Hepatocyte (in vitro differentiated cells): ENCODE results near the gene HEXIM2. TPM values are rescaled to one million over a fixed set of nuclear protein-coding genes. Genes with fewer than 3 reads are reported as not detected.
A peak's percentile ranks its signal among the peaks of the same experiment; 100 is the strongest.

ENCODE experiments used
- DNase-seq: peaks from one replicate; pipeline ENCODE4 v3.0.0-alpha.2; 2016; ENCODE audit warnings: low spot score
- H2AFZ ChIP-seq: fragments of 200-600 bp; sonication (generic); 2 replicates; pipeline ENCODE4 v1.6.0; 2016; ENCODE audit warnings: antibody characterized with exemption, mild to moderate bottlenecking
- H3K27ac ChIP-seq: fragments of 200-600 bp; sonication (generic); 2 replicates; pipeline ENCODE4 v1.5.1; 2016; ENCODE audit warnings: mild to moderate bottlenecking
- H3K27me3 ChIP-seq: fragments of 200-600 bp; sonication (generic); 2 replicates; pipeline ENCODE4 v1.6.1; 2016
- H3K36me3 ChIP-seq: fragments of 200-600 bp; sonication (generic); replicated peaks from 2 replicates; pipeline ENCODE4 v1.5.1; 2016; ENCODE audit warnings: low read depth; ENCODE audit not compliant: insufficient read depth
- H3K4me1 ChIP-seq: fragments of 200-600 bp; sonication (generic); 2 replicates; pipeline ENCODE4 v1.5.1; 2016; ENCODE audit warnings: mild to moderate bottlenecking, moderate library complexity; ENCODE audit not compliant: insufficient read depth
- H3K4me2 ChIP-seq: fragments of 200-600 bp; sonication (generic); 2 replicates; pipeline ENCODE4 v1.6.0; 2016
- H3K4me3 ChIP-seq: fragments of 200-600 bp; sonication (generic); 2 replicates; pipeline ENCODE4 v1.5.1; 2016; ENCODE audit warnings: mild to moderate bottlenecking
- H3K79me2 ChIP-seq: fragments of 200-600 bp; sonication (generic); 2 replicates; pipeline ENCODE4 v1.6.0; 2017; ENCODE audit warnings: mild to moderate bottlenecking
- H3K9me2 ChIP-seq: fragments of 200-600 bp; sonication (generic); replicated peaks from 2 replicates; pipeline ENCODE4 v1.6.0; 2017; ENCODE audit warnings: mild to moderate bottlenecking; ENCODE audit not compliant: insufficient read depth
- H3K9me3 ChIP-seq: fragments of 200-600 bp; sonication (generic); 2 replicates; pipeline ENCODE4 v1.5.1; 2016; ENCODE audit warnings: low read depth, mild to moderate bottlenecking
- H4K20me1 ChIP-seq: fragments of 200-600 bp; sonication (generic); 2 replicates; pipeline ENCODE4 v1.6.0; 2016; ENCODE audit warnings: mild to moderate bottlenecking; ENCODE audit not compliant: insufficient read depth, poor library complexity, severe bottlenecking
- CTCF ChIP-seq: fragments of 200-600 bp; sonication (generic); IDR thresholded peaks from 2 replicates; pipeline ENCODE4 v1.5.1; 2016; ENCODE audit warnings: antibody characterized with exemption, mild to moderate bottlenecking; ENCODE audit not compliant: poor library complexity
- EZH2 ChIP-seq: fragments of 200-600 bp; sonication (generic); IDR thresholded peaks from 2 replicates; pipeline ENCODE4 v1.6.1; 2016; ENCODE audit warnings: antibody characterized with exemption, mild to moderate bottlenecking, borderline replicate concordance
- EZH2phosphoT487 ChIP-seq: fragments of 200-600 bp; sonication (generic); IDR thresholded peaks from one replicate; pipeline ENCODE4 v1.6.1; 2018; ENCODE audit warnings: antibody characterized with exemption, mild to moderate bottlenecking, low read depth, moderate library complexity; ENCODE audit not compliant: unreplicated experiment, severe bottlenecking
- WGBS: methylation state at CpG from one replicate; pipeline ENCODE4 v1.1.6; 2016; ENCODE audit warnings: low lambda C conversion rate; ENCODE audit errors: missing lambda C conversion rate; 5-methylcytosine and 5-hydroxymethylcytosine counted together
- polyA plus RNA-seq: library from polyadenylated mRNA; unstranded; fragments of >200 nt; fragmentation: Nextera tagmentation; extraction: Ambion mirVana; gene quantifications from 2 replicates; pipeline ENCODE4 v1.2.1, GENCODE V29; 2016
- total RNA-seq: library from RNA; depleted of rRNA; stranded (reverse); fragments of >200 nt; gene quantifications from 2 replicates; pipeline ENCODE4 v1.2.3, GENCODE V29; 2014

Gene HEXIM2
- total and polyA plus RNA-seq, 2 experiments from 2014 or later, result 7.6 to 12.2 TPM

GRCh38 chr17:45130681-45131615 lies 30.7 kb upstream of the HEXIM2 start:
- 91% methylated on average over 16 of the region's 17 CpGs for WGBS
- no peaks in the 10 kb centered on the region for H3K9me2 ChIP-seq
- peaks cover 53% of the 10 kb centered on the region for H3K4me1 ChIP-seq
- no peaks in the 10 kb centered on the region for H3K27me3 ChIP-seq
- no peaks in the 10 kb centered on the region for H4K20me1 ChIP-seq
- no peak for DNase-seq
- H3K4me3 ChIP-seq, result peak overlapping the region; percentile 96
- peak overlapping the region; percentile 100 for H3K4me2 ChIP-seq
- H2AFZ ChIP-seq, result no peak overlapping the region
- H3K27ac ChIP-seq, result peak overlapping the region; percentile 100
- H3K36me3 ChIP-seq, result no peaks in the 10 kb centered on the region
- no peaks in the 10 kb centered on the region for H3K9me3 ChIP-seq
- TF ChIP-seq CTCF, result no peak
- TF ChIP-seq EZH2phosphoT487, result no peak
- TF ChIP-seq EZH2, result no peak
- peaks cover 47% of the 10 kb centered on the region for H3K79me2 ChIP-seq

GRCh38 chr17:45131616-45132319 lies 29.9 kb upstream of the HEXIM2 start:
- Histone ChIP-seq H3K27ac (peak overlapping the region; percentile 100), H3K36me3 (no peaks in the 10 kb centered on the region), H3K79me2 (peaks cover 43% of the 10 kb centered on the region), H3K4me3 (peak overlapping the region; percentile 96), H4K20me1 (no peaks in the 10 kb centered on the region), H3K9me3 (no peaks in the 10 kb centered on the region), H3K27me3 (no peaks in the 10 kb centered on the region), H3K4me1 (peaks cover 56% of the 10 kb centered on the region), H2AFZ (peak overlapping the region; percentile 48), H3K4me2 (peak overlapping the region; percentile 100), H3K9me2 (no peaks in the 10 kb centered on the region)
- TF ChIP-seq CTCF, result peak; percentile 99
- no peak for TF ChIP-seq EZH2
- WGBS, result 24% methylated on average over 34 of the region's 46 CpGs
- peak; percentile 75 for DNase-seq

- WGBS, result 0% methylated on average over 14 of the region's 36 CpGs
- peaks cover 38% of the 10 kb centered on the region for H3K79me2 ChIP-seq
- peaks cover 51% of the 10 kb centered on the region for H3K4me1 ChIP-seq
- no peaks in the 10 kb centered on the region for H3K9me2 ChIP-seq
- H3K36me3 ChIP-seq, result no peaks in the 10 kb centered on the region
- H3K27me3 ChIP-seq, result no peaks in the 10 kb centered on the region
- H4K20me1 ChIP-seq, result no peaks in the 10 kb centered on the region
- peak within 1 kb of the TSS; percentile 96 for H3K4me3 ChIP-seq
- peak within 1 kb of the TSS; percentile 100 for H3K4me2 ChIP-seq
- peak within 1 kb of the TSS; percentile 100 for H3K27ac ChIP-seq
- DNase-seq, result no peak
- H2AFZ ChIP-seq, result peak within 1 kb of the TSS; percentile 98
- no peaks in the 10 kb centered on the region for H3K9me3 ChIP-seq
- TF ChIP-seq EZH2 (no peak), EZH2phosphoT487 (no peak), CTCF (no peak)
Measured at GRCh38 chr17:45132320-45132571, 29.4 kb upstream of the HEXIM2 start, which contains the start of gene PLCD3. Gene PLCD3, minus strand, starts transcription at chr17:45132515. Its CDS starts 105 bp downstream, at chr17:45132410.
